ENCODE measurements around the gene SLC1A1. TPM values are rescaled to one million over a fixed set of nuclear protein-coding genes. Genes with fewer than 3 reads are reported as not detected.

The SLC1A1 gene
- total and polyA plus RNA-seq, 8 donors: 3.0 to 46.6 (median 6.3) TPM

DNA sequence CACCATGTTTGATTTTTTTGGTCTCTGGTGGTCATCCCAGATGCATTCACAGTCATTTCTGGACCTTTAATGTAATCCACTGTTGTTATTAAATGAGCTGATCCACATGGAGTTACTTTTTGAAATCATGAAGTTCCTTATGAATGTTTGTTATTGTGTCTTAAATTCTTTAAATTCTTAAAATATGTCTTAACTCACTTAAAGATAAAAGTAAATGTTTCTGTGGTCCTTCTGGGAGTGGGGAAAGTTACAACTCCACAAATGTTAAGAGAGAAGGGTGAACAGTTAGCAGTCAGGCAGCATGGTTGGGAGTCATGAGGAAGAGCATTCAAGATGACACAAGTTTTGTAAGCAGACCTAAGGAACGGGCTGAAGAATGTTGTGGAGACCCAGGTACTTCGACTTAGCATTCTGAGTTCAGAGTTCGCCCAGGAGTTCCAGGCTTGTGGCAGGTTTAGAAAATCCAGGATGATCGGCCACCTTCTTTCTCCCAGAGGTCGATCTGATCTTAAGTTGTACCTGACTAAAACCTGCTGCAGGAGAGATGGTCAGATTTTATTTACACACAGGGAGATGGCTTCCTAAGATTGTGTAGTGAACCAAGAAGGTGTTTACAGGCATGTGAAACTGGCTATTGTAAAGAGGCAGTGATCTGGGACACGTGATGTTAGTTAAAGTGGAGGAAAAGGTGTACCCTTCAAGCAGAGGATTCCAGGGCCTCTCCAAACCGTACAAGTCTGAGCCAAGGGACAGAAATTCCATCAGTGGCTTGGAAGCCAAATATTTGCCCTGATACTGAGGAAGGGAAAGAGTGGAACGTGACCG is 17.2 kb downstream of the SLC1A1 start:
- no peak overlapping the region for H3K27ac ChIP-seq
- H3K4me1 ChIP-seq: no peaks in the 10 kb centered on the region
- no peaks in the 10 kb centered on the region for H3K27me3 ChIP-seq
- no peaks in the 10 kb centered on the region for H3K36me3 ChIP-seq
- intact Hi-C loops (cut with DNase I): no loop called here
- TF ChIP-seq, protein P1, sequence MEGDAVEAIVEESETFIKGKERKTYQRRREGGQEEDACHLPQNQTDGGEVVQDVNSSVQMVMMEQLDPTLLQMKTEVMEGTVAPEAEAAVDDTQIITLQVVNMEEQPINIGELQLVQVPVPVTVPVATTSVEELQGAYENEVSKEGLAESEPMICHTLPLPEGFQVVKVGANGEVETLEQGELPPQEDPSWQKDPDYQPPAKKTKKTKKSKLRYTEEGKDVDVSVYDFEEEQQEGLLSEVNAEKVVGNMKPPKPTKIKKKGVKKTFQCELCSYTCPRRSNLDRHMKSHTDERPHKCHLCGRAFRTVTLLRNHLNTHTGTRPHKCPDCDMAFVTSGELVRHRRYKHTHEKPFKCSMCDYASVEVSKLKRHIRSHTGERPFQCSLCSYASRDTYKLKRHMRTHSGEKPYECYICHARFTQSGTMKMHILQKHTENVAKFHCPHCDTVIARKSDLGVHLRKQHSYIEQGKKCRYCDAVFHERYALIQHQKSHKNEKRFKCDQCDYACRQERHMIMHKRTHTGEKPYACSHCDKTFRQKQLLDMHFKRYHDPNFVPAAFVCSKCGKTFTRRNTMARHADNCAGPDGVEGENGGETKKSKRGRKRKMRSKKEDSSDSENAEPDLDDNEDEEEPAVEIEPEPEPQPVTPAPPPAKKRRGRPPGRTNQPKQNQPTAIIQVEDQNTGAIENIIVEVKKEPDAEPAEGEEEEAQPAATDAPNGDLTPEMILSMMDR (IDR thresholded peaks at IDR 0.05): no peak
- H3K9me3 ChIP-seq: no peaks in the 10 kb centered on the region
- H3K4me3 ChIP-seq: no peak overlapping the region
- no peak for DNase-seq
- peak; percentile 68 for ATAC-seq

DNA sequence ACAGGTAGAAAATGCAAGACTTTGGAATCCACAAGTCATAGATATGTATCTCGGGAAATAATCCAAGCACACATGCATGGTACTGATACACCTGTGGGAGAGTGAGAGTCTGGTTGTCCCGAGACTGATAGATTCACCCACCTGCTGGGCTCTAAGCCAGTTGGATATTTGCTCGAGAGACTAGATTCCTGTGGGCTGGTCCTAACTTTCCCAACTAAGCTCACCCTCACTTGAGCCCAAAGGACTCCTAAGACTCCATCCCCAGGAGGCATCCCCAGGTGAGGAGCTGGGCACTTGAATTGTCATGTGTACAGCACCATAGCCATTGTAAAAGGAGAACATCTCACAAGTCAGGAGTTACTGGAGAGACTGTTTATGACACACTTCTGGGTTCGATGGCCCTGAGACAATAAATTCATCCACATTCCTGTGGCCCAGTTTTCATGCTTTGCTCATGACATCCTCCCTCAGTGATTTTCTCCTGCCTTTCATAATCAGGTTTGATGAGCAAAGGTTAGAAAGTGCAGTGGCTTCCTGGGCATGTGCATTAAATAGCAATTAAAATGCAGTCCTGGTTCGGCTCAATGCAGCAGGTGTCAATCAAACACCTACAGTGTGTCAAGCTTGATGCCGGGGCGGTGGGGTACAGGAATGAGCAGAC is 18.1 kb downstream of the SLC1A1 start:
- TF ChIP-seq, protein P1 (IDR thresholded peaks at IDR 0.05): no peak
- Histone ChIP-seq H3K4me3 (no peak overlapping the region), H3K4me1 (no peaks in the 10 kb centered on the region), H3K27me3 (no peaks in the 10 kb centered on the region), H3K27ac (no peak overlapping the region), H3K36me3 (no peaks in the 10 kb centered on the region), H3K9me3 (no peaks in the 10 kb centered on the region)
- intact Hi-C loops (cut with DNase I): no loop called here
- DNase-seq (no peak), ATAC-seq (peak; percentile 10)

DNA sequence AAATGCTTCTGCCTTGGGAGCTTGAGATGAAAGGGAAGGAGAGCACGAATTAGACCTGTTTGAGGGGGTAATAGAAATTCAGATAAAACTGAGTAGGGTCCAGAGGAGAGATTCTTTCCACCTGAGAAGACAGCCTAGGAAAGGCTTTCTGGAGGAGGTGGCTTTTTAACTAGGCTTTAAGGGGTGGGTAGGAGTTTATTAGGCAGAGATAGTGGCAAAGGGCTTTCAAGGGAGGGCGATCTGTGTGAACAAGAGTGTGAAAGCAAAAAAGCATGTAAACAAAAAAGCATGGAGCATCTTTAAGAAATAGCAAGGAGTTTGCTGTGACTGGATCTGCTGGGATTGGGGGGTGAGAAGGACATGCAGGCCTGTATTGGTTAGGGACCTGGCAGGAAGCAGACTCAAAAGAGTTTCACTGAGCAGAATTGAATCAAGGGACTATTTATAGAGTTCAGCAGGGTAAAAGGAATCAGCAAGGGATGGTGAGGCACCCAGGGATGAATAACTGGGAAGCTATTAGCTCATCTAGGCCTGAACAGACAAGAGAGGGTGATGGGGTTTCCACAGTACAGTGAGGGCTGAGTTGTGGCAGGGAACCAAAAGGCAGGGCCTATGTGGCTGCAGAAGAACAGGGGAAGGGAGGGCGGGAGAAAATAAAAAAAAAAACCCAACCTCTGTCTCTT is 18.8 kb downstream of the SLC1A1 start:
- H3K4me3 ChIP-seq: no peak overlapping the region
- intact Hi-C loops (cut with DNase I): no loop called here
- DNase-seq (no peak), ATAC-seq (peak; percentile 19)
- H3K9me3 ChIP-seq: no peaks in the 10 kb centered on the region
- TF ChIP-seq, protein P1 (IDR thresholded peaks at IDR 0.05): no peak
- H3K4me1 ChIP-seq: no peaks in the 10 kb centered on the region
- no peaks in the 10 kb centered on the region for H3K27me3 ChIP-seq
- H3K36me3 ChIP-seq: no peaks in the 10 kb centered on the region
- no peak overlapping the region for H3K27ac ChIP-seq

DNA sequence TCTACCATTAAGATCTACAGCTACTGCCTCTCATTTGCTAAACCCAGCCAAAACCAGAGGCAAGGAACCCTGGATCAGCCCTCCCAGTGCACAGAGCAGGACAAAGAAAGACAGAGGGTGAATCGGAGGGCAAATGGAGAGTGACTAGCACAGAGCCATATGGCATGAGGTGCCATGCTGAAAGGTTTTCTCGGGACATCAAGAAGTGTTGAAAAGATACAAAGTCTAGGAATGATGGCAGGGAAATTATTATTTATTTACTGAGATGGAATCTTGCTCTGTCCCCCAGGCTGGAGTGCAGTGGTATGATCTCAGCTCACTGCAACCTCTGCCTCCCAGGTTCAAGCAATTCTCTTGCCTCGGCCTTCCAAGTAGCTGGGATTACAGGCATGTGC is 19.3 kb downstream of the SLC1A1 start:
- Histone ChIP-seq H3K9me3 (no peaks in the 10 kb centered on the region), H3K27me3 (no peaks in the 10 kb centered on the region), H3K4me1 (no peaks in the 10 kb centered on the region), H3K27ac (no peak overlapping the region), H3K36me3 (no peaks in the 10 kb centered on the region), H3K4me3 (no peak overlapping the region)
- TF ChIP-seq, protein P1 (IDR thresholded peaks at IDR 0.05): no peak
- DNase-seq (no peak), ATAC-seq (no peak)
- intact Hi-C loops (cut with DNase I): no loop called here

Measured in left lung (tissue), 10 donors.